Activated T-cell treated with anti-CD3 and anti-CD28 coated beads, Interleukin-2, amount 50 U/mL, for 24 hours (primary cell): Measurements from ENCODE around the gene ARL6.

Experiments used
- DNase-seq: peaks from one replicate; pipeline ENCODE4 v3.0.0-alpha.2; 2020
- H3K27ac Mint-ChIP-seq: 2 replicates; pipeline ENCODE4 v1.8.0; 2020; ENCODE audit warnings: mild to moderate bottlenecking, mixed read lengths
- H3K27me3 Mint-ChIP-seq: 2 replicates; pipeline ENCODE4 v1.8.0; 2020; ENCODE audit warnings: mixed read lengths
- H3K36me3 Mint-ChIP-seq: 2 replicates; pipeline ENCODE4 v1.8.0; 2020; ENCODE audit warnings: low read depth, mixed read lengths
- H3K4me1 Mint-ChIP-seq: 2 replicates; pipeline ENCODE4 v1.8.0; 2020; ENCODE audit warnings: low read depth, mixed read lengths
- H3K4me3 Mint-ChIP-seq: 2 replicates; pipeline ENCODE4 v1.8.0; 2020; ENCODE audit warnings: mild to moderate bottlenecking, moderate library complexity, mixed read lengths
- H3K9me3 Mint-ChIP-seq: 2 replicates; pipeline ENCODE4 v1.8.0; 2020; ENCODE audit warnings: mixed read lengths

ARL6 gene

DNA sequence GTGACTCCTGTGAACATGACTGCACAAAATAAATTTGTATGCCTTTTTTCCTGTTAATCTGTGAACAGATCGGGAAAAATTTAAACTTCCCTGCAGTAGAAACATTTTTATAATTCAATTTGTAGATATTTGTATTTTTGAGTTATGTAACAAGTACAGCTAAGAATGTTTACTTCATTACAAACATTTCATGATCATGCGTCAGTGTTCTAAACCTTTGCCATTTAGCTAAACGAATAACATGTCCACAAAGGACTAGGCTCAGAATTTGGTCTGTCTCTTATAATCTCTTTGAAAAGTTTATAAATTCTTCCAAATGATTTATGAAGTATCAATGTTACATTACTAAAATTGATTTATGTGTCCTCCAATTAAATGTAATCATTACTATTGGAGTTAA is 39.9 kb downstream of the ARL6 start:
- Mint-ChIP-seq H3K4me3 (no peak overlapping the region), H3K4me1 (no peaks in the 10 kb centered on the region), H3K36me3 (peaks cover 6% of the 10 kb centered on the region), H3K27ac (no peak overlapping the region), H3K9me3 (no peaks in the 10 kb centered on the region), H3K27me3 (no peaks in the 10 kb centered on the region)
- no peak for DNase-seq

- Mint-ChIP-seq H3K4me1 (peaks cover 11% of the 10 kb centered on the region), H3K4me3 (no peak overlapping the region), H3K36me3 (no peaks in the 10 kb centered on the region), H3K27me3 (no peaks in the 10 kb centered on the region), H3K27ac (no peak overlapping the region), H3K9me3 (no peaks in the 10 kb centered on the region)
- DNase-seq = no peak
Observed at GRCh38 chr3:97810779-97811390, 46.3 kb downstream of the ARL6 start.

DNA sequence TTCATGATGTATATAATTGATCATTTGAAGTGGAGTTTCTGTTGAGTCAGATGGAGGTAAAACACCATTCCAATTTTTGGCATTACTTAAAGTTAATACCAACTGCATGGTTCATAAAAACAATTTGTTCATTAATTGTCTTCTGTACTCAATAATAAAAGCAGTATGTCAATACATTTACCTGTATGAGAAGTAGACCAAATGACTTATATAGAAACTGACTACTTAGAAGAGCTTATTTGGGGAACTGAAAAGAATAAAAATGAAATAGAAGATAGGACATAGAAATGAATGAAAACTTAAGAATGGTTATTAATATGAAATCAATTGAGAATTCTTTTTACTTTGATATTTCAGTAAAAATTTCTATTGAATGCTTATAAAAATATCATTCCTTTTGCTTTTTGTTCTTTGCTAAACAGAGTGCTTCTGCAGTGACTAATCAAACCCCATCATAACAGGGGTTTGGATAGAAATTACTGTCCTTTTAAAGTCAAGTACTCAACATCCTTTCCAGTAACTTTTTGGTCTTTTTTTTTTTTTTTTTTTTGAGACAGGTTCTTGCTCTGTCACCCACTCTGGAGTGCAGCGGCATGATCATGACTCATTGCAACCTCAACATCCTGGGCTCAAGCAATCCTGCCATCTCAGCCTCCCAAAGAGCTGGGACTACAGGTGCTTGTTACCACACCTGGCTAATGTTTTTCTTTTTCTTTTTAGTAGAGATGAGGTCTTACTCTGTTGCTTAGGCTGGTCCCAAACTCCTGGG is 50.8 kb downstream of the ARL6 start:
- peak; percentile 31 for DNase-seq
- Mint-ChIP-seq H3K4me3 (no peak overlapping the region), H3K36me3 (no peaks in the 10 kb centered on the region), H3K4me1 (peaks cover 15% of the 10 kb centered on the region), H3K27ac (peak overlapping the region; percentile 77), H3K9me3 (no peaks in the 10 kb centered on the region), H3K27me3 (peaks cover under 1% of the 10 kb centered on the region)

DNA sequence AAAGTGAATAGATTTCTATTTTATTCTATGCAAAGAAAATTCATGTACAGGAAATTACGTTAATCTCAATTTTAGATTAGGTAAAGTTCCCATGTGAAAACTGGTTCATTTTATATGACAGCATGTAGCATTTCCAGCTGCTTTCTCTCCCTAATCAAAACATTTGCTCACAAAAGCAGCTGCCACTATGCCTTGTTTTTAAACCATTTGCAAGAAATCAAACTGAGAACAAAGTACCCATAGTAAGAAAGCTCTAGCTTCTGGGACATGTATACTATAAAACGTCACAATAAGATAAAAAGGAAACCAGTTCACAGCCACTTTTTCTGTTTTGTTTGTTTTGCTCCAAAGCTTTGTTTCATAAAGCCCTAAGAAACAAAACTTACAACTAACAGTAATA is 52.3 kb downstream of the ARL6 start:
- Mint-ChIP-seq H3K4me3 (no peak overlapping the region), H3K36me3 (no peaks in the 10 kb centered on the region), H3K4me1 (peaks cover 24% of the 10 kb centered on the region), H3K27ac (no peak overlapping the region), H3K27me3 (peaks cover 11% of the 10 kb centered on the region), H3K9me3 (no peaks in the 10 kb centered on the region)
- DNase-seq = no peak

DNA sequence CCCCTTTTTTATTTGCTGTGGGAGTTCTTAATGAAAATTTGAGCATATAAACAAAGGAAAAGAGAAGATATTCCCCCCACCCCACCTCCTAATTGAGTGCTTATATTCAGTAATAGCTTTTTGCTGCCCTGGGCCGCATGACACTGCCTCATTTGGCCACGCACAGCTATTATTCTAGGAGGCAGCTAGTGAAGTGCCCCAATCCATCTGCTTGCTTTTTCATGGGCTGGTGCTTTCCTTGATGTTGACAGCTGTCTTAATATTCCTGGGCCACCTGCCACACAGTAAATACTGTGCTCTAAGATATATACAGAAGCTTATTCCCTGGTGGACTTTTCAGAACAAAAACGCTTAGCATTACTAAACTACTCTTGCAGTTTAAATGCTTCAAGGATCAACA is 53.4 kb downstream of the ARL6 start:
- peaks cover 18% of the 10 kb centered on the region for H3K27me3 Mint-ChIP-seq
- no peak overlapping the region for H3K4me3 Mint-ChIP-seq
- H3K4me1 Mint-ChIP-seq = peaks cover 31% of the 10 kb centered on the region
- no peaks in the 10 kb centered on the region for H3K9me3 Mint-ChIP-seq
- H3K27ac Mint-ChIP-seq = no peak overlapping the region
- H3K36me3 Mint-ChIP-seq = peaks cover 4% of the 10 kb centered on the region
- DNase-seq = no peak

- DNase-seq = no peak
- Mint-ChIP-seq H3K27ac (peak overlapping the region; percentile 47), H3K27me3 (peaks cover 30% of the 10 kb centered on the region), H3K4me1 (peaks cover 32% of the 10 kb centered on the region), H3K36me3 (peaks cover 4% of the 10 kb centered on the region), H3K9me3 (no peaks in the 10 kb centered on the region), H3K4me3 (peak overlapping the region; percentile 91)
Observed at GRCh38 chr3:97820780-97821179, 56.2 kb downstream of the ARL6 start.

GRCh38 chr3:97821287-97821773 is 56.8 kb downstream of the ARL6 start:
- no peaks in the 10 kb centered on the region for H3K9me3 Mint-ChIP-seq
- no peak for DNase-seq
- H3K27me3 Mint-ChIP-seq = peaks cover 30% of the 10 kb centered on the region
- peaks cover 4% of the 10 kb centered on the region for H3K36me3 Mint-ChIP-seq
- peak overlapping the region; percentile 47 for H3K27ac Mint-ChIP-seq
- peak overlapping the region; percentile 91 for H3K4me3 Mint-ChIP-seq
- peaks cover 27% of the 10 kb centered on the region for H3K4me1 Mint-ChIP-seq

GRCh38 chr3:97821774-97822358 is 57.3 kb downstream of the ARL6 start, which contains the start of gene CRYBG3:
Gene CRYBG3 (plus strand): TSS chr3:97822011. CDS start chr3:97822207, 196 bp downstream.
- H3K27me3 Mint-ChIP-seq = peaks cover 30% of the 10 kb centered on the region
- peaks cover 4% of the 10 kb centered on the region for H3K36me3 Mint-ChIP-seq
- H3K4me1 Mint-ChIP-seq = peaks cover 27% of the 10 kb centered on the region
- no peaks in the 10 kb centered on the region for H3K9me3 Mint-ChIP-seq
- peak within 1 kb of the TSS; percentile 91 for H3K4me3 Mint-ChIP-seq
- DNase-seq = peak; percentile 89
- H3K27ac Mint-ChIP-seq = peak within 1 kb of the TSS; percentile 90

- no peaks in the 10 kb centered on the region for H3K9me3 Mint-ChIP-seq
- peaks cover 4% of the 10 kb centered on the region for H3K36me3 Mint-ChIP-seq
- H3K27ac Mint-ChIP-seq = peak overlapping the region; percentile 90
- H3K27me3 Mint-ChIP-seq = peaks cover 30% of the 10 kb centered on the region
- peak overlapping the region; percentile 91 for H3K4me3 Mint-ChIP-seq
- peaks cover 27% of the 10 kb centered on the region for H3K4me1 Mint-ChIP-seq
- DNase-seq = peak; percentile 51
Observed at GRCh38 chr3:97822359-97822775, 57.8 kb downstream of the ARL6 start.

GRCh38 chr3:97823046-97824004 is 58.8 kb downstream of the ARL6 start:
- peaks cover 27% of the 10 kb centered on the region for H3K4me1 Mint-ChIP-seq
- H3K4me3 Mint-ChIP-seq = peak overlapping the region; percentile 91
- no peaks in the 10 kb centered on the region for H3K9me3 Mint-ChIP-seq
- peaks cover 4% of the 10 kb centered on the region for H3K36me3 Mint-ChIP-seq
- no peak overlapping the region for H3K27ac Mint-ChIP-seq
- DNase-seq = no peak
- peaks cover 30% of the 10 kb centered on the region for H3K27me3 Mint-ChIP-seq

GRCh38 chr3:97825101-97825500 is 60.5 kb downstream of the ARL6 start:
- Mint-ChIP-seq H3K36me3 (peaks cover 4% of the 10 kb centered on the region), H3K27me3 (peaks cover 30% of the 10 kb centered on the region), H3K9me3 (no peaks in the 10 kb centered on the region), H3K4me3 (no peak overlapping the region), H3K27ac (no peak overlapping the region), H3K4me1 (peaks cover 32% of the 10 kb centered on the region)
- DNase-seq = no peak

- Mint-ChIP-seq H3K9me3 (no peaks in the 10 kb centered on the region), H3K27me3 (peaks cover 13% of the 10 kb centered on the region), H3K4me1 (peaks cover 16% of the 10 kb centered on the region), H3K36me3 (no peaks in the 10 kb centered on the region), H3K27ac (no peak overlapping the region), H3K4me3 (no peak overlapping the region)
- DNase-seq = no peak
Observed at GRCh38 chr3:97827741-97828471, 63.3 kb downstream of the ARL6 start.

- H3K36me3 Mint-ChIP-seq = no peaks in the 10 kb centered on the region
- H3K27ac Mint-ChIP-seq = no peak overlapping the region
- H3K27me3 Mint-ChIP-seq = no peaks in the 10 kb centered on the region
- peaks cover 5% of the 10 kb centered on the region for H3K4me1 Mint-ChIP-seq
- H3K4me3 Mint-ChIP-seq = no peak overlapping the region
- no peaks in the 10 kb centered on the region for H3K9me3 Mint-ChIP-seq
- no peak for DNase-seq
Observed at GRCh38 chr3:97829198-97829597, 64.6 kb downstream of the ARL6 start.
